Upper lobe of left lung (tissue), 6 donors: ENCODE measurements around the gene HEXIM2. TPM values are rescaled to one million over a fixed set of nuclear protein-coding genes. Genes with fewer than 3 reads are reported as not detected.
A peak's percentile ranks its signal among the peaks of the same experiment; 100 is the strongest.

Source experiments
- ATAC-seq, 2 donors: fragments of 200-7000 bp; cut with Tn5 transposase; one replicate each; pipeline ENCODE4 v1.9.1; 2022; ENCODE audit warnings: mild to moderate bottlenecking in 2 of 2, moderate library complexity in 2 of 2; ENCODE audit not compliant: low FRiP score in 2 of 2
- DNase-seq, 2 donors: peaks; one replicate each; pipeline ENCODE4 v3.0.0-alpha.2; 2019 to 2020
- H3K27ac ChIP-seq, 4 donors: fragments of 200-600 bp; sonication (generic); one replicate each; pipeline ENCODE4 v1.5.1; 2016 to 2019
- H3K27me3 ChIP-seq, 4 donors: fragments of 200-600 bp; sonication (generic); one replicate each; pipeline ENCODE4 v1.5.1; 2017 to 2019
- H3K36me3 ChIP-seq, 4 donors: fragments of 200-600 bp; sonication (generic); one replicate each; pipeline ENCODE4 v1.5.1; 2016 to 2019
- H3K4me1 ChIP-seq, 4 donors: fragments of 200-600 bp; sonication (generic); one replicate each; pipeline ENCODE4 v1.5.1; 2018 to 2019
- H3K4me3 ChIP-seq, 4 donors: fragments of 200-600 bp; sonication (generic); one replicate each; pipeline ENCODE4 v1.5.1; 2017 to 2019; ENCODE audit warnings: mild to moderate bottlenecking in 2 of 4, moderate library complexity in 1 of 4
- H3K9me3 ChIP-seq, 4 donors: fragments of 200-600 bp; sonication (generic); one replicate each; pipeline ENCODE4 v1.5.1; 2018 to 2019
- CTCF ChIP-seq, 6 experiments: fragments of 450-650 bp in 4 of 6; fragments of 200-600 bp in 2 of 6; sonication (generic) in 2 of 6; IDR thresholded peaks; one replicate each; pipeline ENCODE4 v1.5.1; 2016 to 2019; ENCODE audit warnings: antibody characterized with exemption in 6 of 6
- EP300 ChIP-seq, 4 donors: sonication (generic); formaldehyde crosslinking; IDR thresholded peaks; one replicate each; pipeline ENCODE4 v1.5.1; 2017; ENCODE audit warnings: antibody characterized with exemption in 4 of 4, control low read depth in 2 of 4
- POLR2A ChIP-seq, 4 donors: fragments of 450-650 bp; IDR thresholded peaks; one replicate each; pipeline ENCODE4 v1.5.1; 2016 to 2017; ENCODE audit warnings: antibody characterized with exemption in 4 of 4, mild to moderate bottlenecking in 2 of 4
- POLR2AphosphoS5 ChIP-seq, 2 donors: sonication (generic); formaldehyde crosslinking; IDR thresholded peaks; one replicate each; pipeline ENCODE4 v1.5.1; 2017; ENCODE audit warnings: antibody characterized with exemption in 2 of 2
- WGBS, 2 donors: methylation state at CpG; one replicate each; pipeline ENCODE4 v1.1.5; 2017 to 2018; 5-methylcytosine and 5-hydroxymethylcytosine counted together
- total RNA-seq, 6 donors: library from RNA; depleted of rRNA in 4 of 6; stranded (reverse); fragments of >200 nt in 4 of 6; gene quantifications; one replicate each; pipeline versions ENCODE4 v1.1.0 to v1.2.1, GENCODE V29; 2016 to 2021
- donor health status: DM: no; HTN: no; CAD: no; lungs with moderate emphysema.
- donor health status: DM: no; HTN: yes; CAD: no; lungs with severe emphysema.

Gene HEXIM2
- total RNA-seq = 10 to 100 TPM in 2 of 6 donors, 1 to 10 TPM in 4; 4.1 to 14.7 (median 9.3) TPM

- ATAC-seq = peak; percentile 98
- DNase-seq = peak; percentile 98 to 99
- Histone ChIP-seq H3K36me3 (no peaks in the 10 kb centered on the region), H3K4me3 (peak within 1 kb of the TSS; percentile 34 to 75 (median 70)), H3K4me1 (peaks cover 37 to 46% (median 43%) of the 10 kb centered on the region in 4 donors), H3K27me3 (no peaks in the 10 kb centered on the region), H3K27ac (peak within 1 kb of the TSS; percentile 99 to 100 (median 100)), H3K9me3 (no peaks in the 10 kb centered on the region)
- no peak for TF ChIP-seq CTCF (IDR thresholded peaks at IDR 0.05)
- peak; percentile 97 to 99 for TF ChIP-seq POLR2AphosphoS5 (IDR thresholded peaks at IDR 0.05)
- TF ChIP-seq EP300 (IDR thresholded peaks at IDR 0.05) = peak in 1 of 4 donors; percentile 77
- TF ChIP-seq POLR2A (IDR thresholded peaks at IDR 0.05) = peak; percentile 82 to 98 (median 96)
- 0 to 1% methylated on average over 27 to 53 of the region's 53 CpGs for WGBS, 2 donors
Observed at GRCh38 chr17:45161288-45162024, at the start of gene HEXIM2. Gene HEXIM2, plus strand, starts transcription at chr17:45161875. Its CDS starts 919 bp downstream, at chr17:45162794.

- no peak overlapping the region for H3K4me3 ChIP-seq
- H3K9me3 ChIP-seq = no peaks in the 10 kb centered on the region
- no peaks in the 10 kb centered on the region for H3K27me3 ChIP-seq
- ATAC-seq = no peak
- H3K4me1 ChIP-seq = no peaks in the 10 kb centered on the region
- TF ChIP-seq POLR2A (IDR thresholded peaks at IDR 0.05) = no peak
- no peak for TF ChIP-seq POLR2AphosphoS5 (IDR thresholded peaks at IDR 0.05)
- TF ChIP-seq EP300 (IDR thresholded peaks at IDR 0.05) = no peak
- no peak for TF ChIP-seq CTCF (IDR thresholded peaks at IDR 0.05)
- 94 to 100% methylated on average over 3 to 13 of the region's 23 CpGs for WGBS, 2 donors
- no peak overlapping the region for H3K27ac ChIP-seq
- DNase-seq = no peak
- H3K36me3 ChIP-seq = peaks cover 0 to 46% (median 9%) of the 10 kb centered on the region in 4 donors
Observed at GRCh38 chr17:45112559-45113423, 48.9 kb upstream of the HEXIM2 start.

DNA sequence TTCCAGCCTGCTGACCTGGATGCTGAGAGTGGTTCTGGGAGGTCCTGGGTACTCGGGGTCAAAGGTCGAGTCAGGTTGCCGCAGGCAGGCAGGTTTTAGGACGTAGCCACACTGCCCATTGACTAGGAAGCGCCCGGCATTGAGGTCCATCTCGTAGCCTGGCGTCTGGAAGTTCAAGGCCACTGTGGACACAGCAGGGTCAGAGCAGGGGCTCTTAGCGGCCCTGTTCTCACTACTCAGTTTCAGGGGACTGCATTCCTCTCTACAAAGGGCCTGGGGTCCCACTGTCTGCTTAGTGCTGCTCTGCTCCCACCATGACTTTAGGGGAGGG, 48.3 kb upstream of the HEXIM2 start:
- H3K27ac ChIP-seq = no peak overlapping the region
- TF ChIP-seq EP300 (IDR thresholded peaks at IDR 0.05) (no peak), POLR2A (IDR thresholded peaks at IDR 0.05) (no peak), CTCF (IDR thresholded peaks at IDR 0.05) (no peak), POLR2AphosphoS5 (IDR thresholded peaks at IDR 0.05) (no peak)
- DNase-seq (no peak), ATAC-seq (no peak)
- 86 to 92% methylated on average over 4 to 9 of the region's 9 CpGs for WGBS, 2 donors
- no peaks in the 10 kb centered on the region for H3K4me1 ChIP-seq
- H3K9me3 ChIP-seq = no peaks in the 10 kb centered on the region
- H3K4me3 ChIP-seq = no peak overlapping the region
- peaks cover 0 to 45% (median 6%) of the 10 kb centered on the region in 4 donors for H3K36me3 ChIP-seq
- no peaks in the 10 kb centered on the region for H3K27me3 ChIP-seq

- ATAC-seq (peak in 1 of 2 donors; percentile 42), DNase-seq (no peak)
- H3K9me3 ChIP-seq = no peaks in the 10 kb centered on the region
- H3K4me3 ChIP-seq = no peak overlapping the region
- TF ChIP-seq CTCF (IDR thresholded peaks at IDR 0.05) (no peak), POLR2AphosphoS5 (IDR thresholded peaks at IDR 0.05) (no peak), EP300 (IDR thresholded peaks at IDR 0.05) (no peak), POLR2A (IDR thresholded peaks at IDR 0.05) (no peak)
- no peaks in the 10 kb centered on the region for H3K27me3 ChIP-seq
- H3K4me1 ChIP-seq = no peaks in the 10 kb centered on the region
- H3K36me3 ChIP-seq = peaks cover 0 to 49% (median 4%) of the 10 kb centered on the region in 4 donors
- WGBS, 2 donors = 88 to 90% methylated on average over 11 to 18 of the region's 19 CpGs
- H3K27ac ChIP-seq = no peak overlapping the region
Observed at GRCh38 chr17:45114117-45114932, 47.4 kb upstream of the HEXIM2 start.
